Fibroblast of villous mesenchyme (primary cell): ENCODE measurements around the gene ASCC3. TPM values are rescaled to one million over a fixed set of nuclear protein-coding genes. Genes with fewer than 3 reads are reported as not detected.

Experiments
- DNase-seq: peaks from one replicate; pipeline ENCODE4 v3.0.0-alpha.2; 2010; ENCODE audit warnings: low read depth
- H3K4me3 ChIP-seq: 2 replicates; pipeline ENCODE4 v1.5.1; 2011; ENCODE audit warnings: low read depth, mild to moderate bottlenecking, low read length
- total RNA-seq: library from RNA; depleted of rRNA; stranded (reverse); fragments of >200 nt; gene quantifications from 2 replicates; pipeline ENCODE4 v1.2.3, GENCODE V29; 2012
- TF ChIP-seq, protein P1 (sequence below): IDR thresholded peaks from 2 replicates; pipeline ENCODE4 v1.5.1; 2012; ENCODE audit warnings: low read depth, mild to moderate bottlenecking, low read length; ENCODE audit not compliant: insufficient read depth

ASCC3 gene
- total RNA-seq, 1 donor, result 165 TPM

DNA sequence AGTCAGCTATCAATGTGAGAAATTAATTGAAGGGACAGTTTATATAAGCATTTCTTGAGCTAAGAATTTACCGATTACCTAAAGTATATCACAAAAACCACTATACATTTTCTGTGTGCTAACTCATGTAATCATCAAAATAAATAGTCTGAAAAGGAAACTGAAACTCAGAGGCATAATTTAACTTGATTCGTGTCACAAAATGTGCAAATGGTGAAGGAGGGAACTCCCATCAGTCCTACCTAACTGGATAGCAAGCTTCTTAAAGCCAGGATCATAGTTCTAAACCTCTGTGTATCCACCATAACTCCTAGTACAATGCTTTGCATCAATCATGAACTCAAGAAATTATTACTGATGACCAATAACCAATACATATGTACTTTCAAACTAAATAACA lies 91.0 kb downstream of the ASCC3 start:
- TF ChIP-seq, protein P1, sequence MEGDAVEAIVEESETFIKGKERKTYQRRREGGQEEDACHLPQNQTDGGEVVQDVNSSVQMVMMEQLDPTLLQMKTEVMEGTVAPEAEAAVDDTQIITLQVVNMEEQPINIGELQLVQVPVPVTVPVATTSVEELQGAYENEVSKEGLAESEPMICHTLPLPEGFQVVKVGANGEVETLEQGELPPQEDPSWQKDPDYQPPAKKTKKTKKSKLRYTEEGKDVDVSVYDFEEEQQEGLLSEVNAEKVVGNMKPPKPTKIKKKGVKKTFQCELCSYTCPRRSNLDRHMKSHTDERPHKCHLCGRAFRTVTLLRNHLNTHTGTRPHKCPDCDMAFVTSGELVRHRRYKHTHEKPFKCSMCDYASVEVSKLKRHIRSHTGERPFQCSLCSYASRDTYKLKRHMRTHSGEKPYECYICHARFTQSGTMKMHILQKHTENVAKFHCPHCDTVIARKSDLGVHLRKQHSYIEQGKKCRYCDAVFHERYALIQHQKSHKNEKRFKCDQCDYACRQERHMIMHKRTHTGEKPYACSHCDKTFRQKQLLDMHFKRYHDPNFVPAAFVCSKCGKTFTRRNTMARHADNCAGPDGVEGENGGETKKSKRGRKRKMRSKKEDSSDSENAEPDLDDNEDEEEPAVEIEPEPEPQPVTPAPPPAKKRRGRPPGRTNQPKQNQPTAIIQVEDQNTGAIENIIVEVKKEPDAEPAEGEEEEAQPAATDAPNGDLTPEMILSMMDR, result no peak
- DNase-seq, result no peak
- H3K4me3 ChIP-seq, result no peak overlapping the region

GRCh38 chr6:100785982-100786381 lies 95.1 kb downstream of the ASCC3 start:
- TF ChIP-seq, protein P1, result no peak
- no peak for DNase-seq
- no peak overlapping the region for H3K4me3 ChIP-seq

DNA sequence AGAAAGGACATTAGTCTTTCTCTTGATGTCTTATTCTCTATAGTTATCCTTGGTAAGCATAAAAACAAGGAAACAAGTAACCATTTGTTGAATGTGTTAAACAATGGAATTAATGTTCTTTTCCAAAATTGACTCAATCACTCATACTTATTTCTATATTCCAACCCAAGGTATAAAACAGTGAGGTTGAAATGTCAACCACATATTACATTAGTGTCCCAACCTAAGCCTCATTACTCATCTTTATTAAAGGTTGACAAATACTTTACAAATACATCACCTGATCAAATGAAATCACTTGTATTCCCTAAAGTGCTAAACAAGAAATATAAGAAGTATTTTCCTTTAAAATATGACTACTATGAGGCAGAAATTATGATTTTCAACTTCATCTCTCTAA lies 100.5 kb downstream of the ASCC3 start:
- TF ChIP-seq, protein P1, result no peak
- H3K4me3 ChIP-seq, result no peak overlapping the region
- no peak for DNase-seq

GRCh38 chr6:100775667-100776066 lies 105.5 kb downstream of the ASCC3 start:
- TF ChIP-seq, protein P1, result peak; percentile 20
- peak; percentile 18 for DNase-seq
- H3K4me3 ChIP-seq, result no peak overlapping the region

GRCh38 chr6:100774681-100775080 lies 106.4 kb downstream of the ASCC3 start:
- H3K4me3 ChIP-seq, result no peak overlapping the region
- DNase-seq, result no peak
- TF ChIP-seq, protein P1, result no peak

GRCh38 chr6:100768816-100769351 lies 112.2 kb downstream of the ASCC3 start:
- DNase-seq, result no peak
- TF ChIP-seq, protein P1, result no peak

DNA sequence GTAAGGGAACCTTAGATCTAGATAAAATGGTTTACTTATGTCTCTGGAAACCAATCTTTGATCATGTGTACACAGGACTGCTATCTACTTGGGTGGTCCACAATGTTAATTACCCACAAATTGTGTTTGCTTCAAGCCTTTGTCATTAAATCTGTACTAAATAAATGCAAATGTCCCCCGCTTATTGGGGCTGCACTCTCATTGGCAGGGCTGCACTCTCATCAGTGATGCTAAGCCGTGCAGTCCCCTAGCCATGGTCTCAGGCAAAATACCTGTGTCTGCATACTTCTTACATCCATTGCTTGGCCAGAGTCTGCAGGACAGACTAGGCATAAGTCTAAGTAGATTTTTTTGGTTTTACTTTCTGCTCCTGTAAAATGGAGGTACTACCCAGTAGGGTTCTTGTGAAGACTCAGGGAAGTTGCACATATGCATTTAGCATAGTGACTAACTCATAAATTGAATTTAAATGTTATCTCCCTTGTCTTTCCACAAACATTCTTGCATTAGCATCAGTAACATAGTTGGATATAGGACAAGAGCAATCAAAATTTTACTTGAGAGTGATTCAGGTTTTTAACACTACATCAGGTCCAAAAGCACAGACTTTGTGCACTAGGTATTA lies 117.4 kb downstream of the ASCC3 start:
- DNase-seq, result no peak
- no peak overlapping the region for H3K4me3 ChIP-seq
- TF ChIP-seq, protein P1, result no peak

More at GRCh38 chr6:100768816-100769351, 112.2 kb downstream of the ASCC3 start:
- no peak overlapping the region for H3K4me3 ChIP-seq
